HUDEP-2 (cell line): ENCODE data around the gene POLR2F.
A peak's percentile ranks its signal among the peaks of the same experiment; 100 is the strongest.

ENCODE experiments used
- DNase-seq, 76 experiments: peaks; one replicate each; lab custom pipeline; 2025; ENCODE audit not compliant: unreplicated experiment in 76 of 76; lab: John Stamatoyannopoulos, UW

Gene POLR2F

GRCh38 chr22:37953437-37954179 is at the start of gene POLR2F, which contains the start of gene C22orf23:
Gene POLR2F (plus strand): TSS chr22:37953699. CDS start chr22:37953788, 89 bp downstream.
Gene C22orf23 (minus strand): TSS chr22:37953601. CDS start chr22:37953149, 452 bp downstream.
- peak in 74 of 76 experiments; percentile 50 to 93 (median 87) for DNase-seq

- DNase-seq = peak in 2 of 76 experiments; percentile 4 to 19
Observed at GRCh38 chr22:37904572-37905533, 48.6 kb upstream of the POLR2F start.

- DNase-seq = peak in 44 of 76 experiments; percentile 12 to 67 (median 40)
Observed at GRCh38 chr22:37905534-37906363, 47.8 kb upstream of the POLR2F start, which contains the start of gene MICALL1. Gene MICALL1 (plus strand): TSS chr22:37906297. CDS start chr22:37906423, 126 bp downstream.

GRCh38 chr22:37906364-37907008 is 47.0 kb upstream of the POLR2F start:
- peak in 1 of 76 experiments; percentile 6 for DNase-seq

- no peak for DNase-seq
Observed at GRCh38 chr22:37907036-37907954, 46.2 kb upstream of the POLR2F start.

GRCh38 chr22:37909766-37910165 is 43.7 kb upstream of the POLR2F start:
- no peak for DNase-seq

GRCh38 chr22:37910890-37911672 is 42.4 kb upstream of the POLR2F start:
- DNase-seq = no peak

GRCh38 chr22:37911697-37912096 is 41.8 kb upstream of the POLR2F start:
- no peak for DNase-seq

- DNase-seq = no peak
Observed at GRCh38 chr22:37912171-37912570, 41.3 kb upstream of the POLR2F start.

GRCh38 chr22:37913233-37913721 is 40.2 kb upstream of the POLR2F start:
- DNase-seq = no peak

- no peak for DNase-seq
Observed at GRCh38 chr22:37916311-37916710, 37.2 kb upstream of the POLR2F start.

GRCh38 chr22:37917874-37918548 is 35.5 kb upstream of the POLR2F start:
- no peak for DNase-seq

GRCh38 chr22:37918580-37919270 is 34.8 kb upstream of the POLR2F start:
- no peak for DNase-seq

GRCh38 chr22:37920126-37920525 is 33.4 kb upstream of the POLR2F start:
- no peak for DNase-seq

GRCh38 chr22:37922191-37922590 is 31.3 kb upstream of the POLR2F start:
- DNase-seq = no peak

GRCh38 chr22:37923927-37924326 is 29.6 kb upstream of the POLR2F start:
- no peak for DNase-seq
